HEK293 (cell line): ENCODE results near the gene VSTM2L.

Experiments
- FEZF1 ChIP-seq: fragments of 450-650 bp; formaldehyde crosslinking; IDR thresholded peaks from 2 replicates; pipeline ENCODE4 v1.5.1; 2016; ENCODE audit warnings: missing biosample characterization, missing genetic modification characterization
- GLI2 ChIP-seq: fragments of 450-650 bp; formaldehyde crosslinking; IDR thresholded peaks from 2 replicates; pipeline ENCODE4; 2017; ENCODE audit warnings: missing biosample characterization, missing genetic modification characterization, low read depth, borderline replicate concordance
- HOXD13 ChIP-seq: sonication (generic); formaldehyde crosslinking; IDR thresholded peaks from 2 replicates; pipeline ENCODE4 v1.8.0; 2022; ENCODE audit warnings: missing genetic modification reagents, borderline replicate concordance
- KLF17 ChIP-seq: fragments of 450-650 bp; formaldehyde crosslinking; IDR thresholded peaks from 2 replicates; pipeline ENCODE4 v1.5.1; 2016; ENCODE audit warnings: missing biosample characterization, missing genetic modification characterization
- REPIN1 ChIP-seq: fragments of 450-650 bp; formaldehyde crosslinking; IDR thresholded peaks from 2 replicates; pipeline ENCODE4 v1.5.1; 2017; ENCODE audit warnings: missing biosample characterization, missing genetic modification characterization, low read depth
- SCRT1 ChIP-seq: fragments of 450-650 bp; formaldehyde crosslinking; IDR thresholded peaks from 2 replicates; pipeline ENCODE4 v1.5.1; 2016; ENCODE audit warnings: missing biosample characterization, missing genetic modification characterization, borderline replicate concordance
- SP3 ChIP-seq: fragments of 450-650 bp; formaldehyde crosslinking; IDR thresholded peaks from 2 replicates; pipeline ENCODE4 v1.5.1; 2016; ENCODE audit warnings: missing biosample characterization, missing genetic modification characterization
- ZNF140 ChIP-seq: fragments of 450-650 bp; formaldehyde crosslinking; IDR thresholded peaks from 2 replicates; pipeline ENCODE4 v1.5.1; 2016; ENCODE audit warnings: missing biosample characterization, missing genetic modification characterization
- ZNF155 ChIP-seq: fragments of 450-650 bp; formaldehyde crosslinking; IDR thresholded peaks from 2 replicates; pipeline ENCODE4 v1.5.1; 2016; ENCODE audit warnings: missing biosample characterization, missing genetic modification characterization
- ZNF157 ChIP-seq: fragments of 450-650 bp; formaldehyde crosslinking; IDR thresholded peaks from 2 replicates; pipeline ENCODE4 v1.5.1; 2016; ENCODE audit warnings: missing biosample characterization, missing genetic modification characterization
- ZNF174 ChIP-seq: fragments of 450-650 bp; formaldehyde crosslinking; IDR thresholded peaks from 2 replicates; pipeline ENCODE4 v1.5.0; 2017; ENCODE audit warnings: missing biosample characterization, mild to moderate bottlenecking, missing genetic modification characterization
- ZNF184 ChIP-seq: fragments of 450-650 bp; IDR thresholded peaks from 2 replicates; pipeline ENCODE4 v1.5.1; 2018; ENCODE audit warnings: missing biosample characterization, mild to moderate bottlenecking, missing genetic modification characterization
- ZNF19 ChIP-seq: fragments of 450-650 bp; formaldehyde crosslinking; IDR thresholded peaks from 2 replicates; pipeline ENCODE4; 2016; ENCODE audit warnings: missing biosample characterization, missing genetic modification characterization, low read depth
- ZNF202 ChIP-seq: fragments of 450-650 bp; formaldehyde crosslinking; IDR thresholded peaks from 2 replicates; pipeline ENCODE4 v1.5.1; 2016; ENCODE audit warnings: missing biosample characterization, missing genetic modification characterization, borderline replicate concordance
- ZNF211 ChIP-seq: fragments of 450-650 bp; formaldehyde crosslinking; IDR thresholded peaks from 2 replicates; pipeline ENCODE4 v1.5.1; 2016; ENCODE audit warnings: low read depth, missing biosample characterization, missing genetic modification characterization
- ZNF223 ChIP-seq: fragments of 450-650 bp; formaldehyde crosslinking; IDR thresholded peaks from 2 replicates; pipeline ENCODE4 v1.5.1; 2016; ENCODE audit warnings: missing biosample characterization, missing genetic modification characterization
- ZNF266 ChIP-seq: fragments of 450-650 bp; formaldehyde crosslinking; IDR thresholded peaks from 2 replicates; pipeline ENCODE4 v1.5.1; 2016; ENCODE audit warnings: missing biosample characterization, missing genetic modification characterization, low read depth
- ZNF423 ChIP-seq: fragments of 450-650 bp; formaldehyde crosslinking; IDR thresholded peaks from 2 replicates; pipeline ENCODE4 v1.5.1; 2016; ENCODE audit warnings: missing biosample characterization, missing genetic modification characterization
- ZNF449 ChIP-seq: fragments of 450-650 bp; formaldehyde crosslinking; IDR thresholded peaks from 2 replicates; pipeline ENCODE4 v1.5.1; 2017; ENCODE audit warnings: missing biosample characterization, mild to moderate bottlenecking, missing genetic modification characterization, moderate library complexity
- ZNF501 ChIP-seq: fragments of 450-650 bp; formaldehyde crosslinking; IDR thresholded peaks from 2 replicates; pipeline ENCODE4 v1.5.1; 2016; ENCODE audit warnings: missing biosample characterization, missing genetic modification characterization
- ZNF561 ChIP-seq: fragments of 450-650 bp; IDR thresholded peaks from 2 replicates; pipeline ENCODE4 v1.5.1; 2018; ENCODE audit warnings: missing biosample characterization, missing genetic modification characterization, borderline replicate concordance
- ZNF623 ChIP-seq: fragments of 450-650 bp; formaldehyde crosslinking; IDR thresholded peaks from 2 replicates; pipeline ENCODE4 v1.5.1; 2016; ENCODE audit warnings: missing biosample characterization, missing genetic modification characterization
- ZNF660 ChIP-seq: fragments of 450-650 bp; IDR thresholded peaks from 2 replicates; pipeline ENCODE4 v1.5.1; 2018; ENCODE audit warnings: missing biosample characterization, mild to moderate bottlenecking, missing genetic modification characterization
- ZNF664 ChIP-seq: fragments of 450-650 bp; formaldehyde crosslinking; IDR thresholded peaks from 2 replicates; pipeline ENCODE4 v1.5.1; 2016; ENCODE audit warnings: missing biosample characterization, missing genetic modification characterization
- ZNF707 ChIP-seq: fragments of 450-650 bp; formaldehyde crosslinking; IDR thresholded peaks from 2 replicates; pipeline ENCODE4 v1.5.1; 2016; ENCODE audit warnings: missing biosample characterization, missing genetic modification characterization
- ZNF792 ChIP-seq: fragments of 450-650 bp; formaldehyde crosslinking; IDR thresholded peaks from 2 replicates; pipeline ENCODE4 v1.5.1; 2016; ENCODE audit warnings: missing biosample characterization, missing genetic modification characterization
- ZSCAN16 ChIP-seq: fragments of 450-650 bp; formaldehyde crosslinking; IDR thresholded peaks from 2 replicates; pipeline ENCODE4 v1.5.1; 2016; ENCODE audit warnings: missing biosample characterization, missing genetic modification characterization
- ZSCAN30 ChIP-seq: fragments of 450-650 bp; IDR thresholded peaks from 2 replicates; pipeline ENCODE4 v1.5.1; 2018; ENCODE audit warnings: missing biosample characterization, mild to moderate bottlenecking, missing genetic modification characterization, moderate library complexity
- TF ChIP-seq, protein P1 (sequence below): fragments of 450-650 bp; formaldehyde crosslinking; IDR thresholded peaks from 2 replicates; pipeline ENCODE4 v1.5.1; 2016; ENCODE audit warnings: missing biosample characterization, missing genetic modification characterization
- TF ChIP-seq, protein P2 (sequence below): fragments of 450-650 bp; IDR thresholded peaks from 2 replicates; pipeline ENCODE4 v1.5.1; 2018; ENCODE audit warnings: missing biosample characterization, missing genetic modification characterization
- TF ChIP-seq, protein P3 (sequence below): fragments of 450-650 bp; formaldehyde crosslinking; IDR thresholded peaks from 2 replicates; pipeline ENCODE4 v1.5.1; 2016; ENCODE audit warnings: missing biosample characterization, missing genetic modification characterization
- TF ChIP-seq, protein P4 (sequence below): fragments of 450-650 bp; formaldehyde crosslinking; IDR thresholded peaks from 2 replicates; pipeline ENCODE4 v1.5.1; 2016; ENCODE audit warnings: missing biosample characterization, missing genetic modification characterization

Gene VSTM2L

DNA sequence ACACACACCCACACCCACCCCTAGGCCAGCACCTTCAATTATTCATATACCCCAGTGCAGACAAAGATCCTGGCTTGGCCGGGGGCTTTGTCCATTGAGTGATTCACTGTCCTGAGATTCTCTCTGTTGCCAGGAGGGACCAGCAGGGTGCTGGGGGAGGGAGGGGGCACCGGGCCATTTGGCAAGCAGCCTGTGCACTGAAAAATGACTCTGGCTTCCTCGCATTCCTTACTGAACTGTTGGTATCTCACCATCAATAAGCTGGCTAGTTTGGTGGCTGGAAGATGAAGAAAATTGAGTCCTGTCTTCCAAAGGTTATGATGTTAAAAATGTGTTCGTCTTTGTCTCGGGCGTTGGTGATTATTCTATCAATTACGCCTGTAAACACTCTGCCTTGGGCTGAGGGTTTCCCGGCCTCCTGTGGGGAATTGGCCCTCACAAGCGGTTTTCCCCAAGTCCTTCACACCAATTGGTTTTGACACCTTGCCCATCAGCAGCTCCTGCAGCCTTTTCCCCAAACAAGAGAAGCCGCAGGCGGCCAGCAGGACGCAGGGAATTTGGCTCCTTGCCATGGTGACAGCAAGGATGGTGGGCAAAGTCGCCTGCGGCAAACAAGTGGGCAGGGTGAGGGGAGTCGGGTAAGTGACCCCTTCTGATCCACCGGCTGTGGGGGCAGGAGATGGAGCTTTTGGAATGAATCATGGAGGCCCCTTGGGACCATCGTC, 4.9 kb downstream of the VSTM2L start (continued):
- TF ChIP-seq ZNF664 (tag by site-specific recombination) (no peak), ZNF174 (no peak), FEZF1 (peak; percentile 57; the same call in 1 of the 2 replicates), ZNF707 (tag by site-specific recombination) (no peak), ZNF623 (no peak), HOXD13 (CRISPR knock-in tag) (no peak), SP3 (tag by site-specific recombination) (no peak), KLF17 (tag by site-specific recombination) (0 out of 2 replicates have a peak, but pooled peaks have one; percentile 23), ZNF184 (tag by site-specific recombination) (no peak), ZNF223 (tag by site-specific recombination) (no peak), ZSCAN30 (tag by site-specific recombination) (no peak), ZNF140 (tag by site-specific recombination) (no peak), ZNF792 (no peak), ZNF501 (tag by site-specific recombination) (no peak), ZNF155 (no peak), GLI2 (tag by site-specific recombination) (no peak), ZNF266 (tag by site-specific recombination) (no peak), ZNF19 (no peak), ZNF660 (tag by site-specific recombination) (no peak), ZSCAN16 (no peak), ZNF202 (tag by site-specific recombination) (no peak), ZNF211 (tag by site-specific recombination) (no peak), SCRT1 (tag by site-specific recombination) (no peak), ZNF561 (peak; percentile 49), ZNF157 (tag by site-specific recombination) (no peak), ZNF423 (tag by site-specific recombination) (no peak), REPIN1 (no peak), ZNF449 (tag by site-specific recombination) (no peak)
- TF ChIP-seq, protein P1, sequence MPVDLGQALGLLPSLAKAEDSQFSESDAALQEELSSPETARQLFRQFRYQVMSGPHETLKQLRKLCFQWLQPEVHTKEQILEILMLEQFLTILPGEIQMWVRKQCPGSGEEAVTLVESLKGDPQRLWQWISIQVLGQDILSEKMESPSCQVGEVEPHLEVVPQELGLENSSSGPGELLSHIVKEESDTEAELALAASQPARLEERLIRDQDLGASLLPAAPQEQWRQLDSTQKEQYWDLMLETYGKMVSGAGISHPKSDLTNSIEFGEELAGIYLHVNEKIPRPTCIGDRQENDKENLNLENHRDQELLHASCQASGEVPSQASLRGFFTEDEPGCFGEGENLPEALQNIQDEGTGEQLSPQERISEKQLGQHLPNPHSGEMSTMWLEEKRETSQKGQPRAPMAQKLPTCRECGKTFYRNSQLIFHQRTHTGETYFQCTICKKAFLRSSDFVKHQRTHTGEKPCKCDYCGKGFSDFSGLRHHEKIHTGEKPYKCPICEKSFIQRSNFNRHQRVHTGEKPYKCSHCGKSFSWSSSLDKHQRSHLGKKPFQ (tag by site-specific recombination): peak; percentile 84
- TF ChIP-seq, protein P2, sequence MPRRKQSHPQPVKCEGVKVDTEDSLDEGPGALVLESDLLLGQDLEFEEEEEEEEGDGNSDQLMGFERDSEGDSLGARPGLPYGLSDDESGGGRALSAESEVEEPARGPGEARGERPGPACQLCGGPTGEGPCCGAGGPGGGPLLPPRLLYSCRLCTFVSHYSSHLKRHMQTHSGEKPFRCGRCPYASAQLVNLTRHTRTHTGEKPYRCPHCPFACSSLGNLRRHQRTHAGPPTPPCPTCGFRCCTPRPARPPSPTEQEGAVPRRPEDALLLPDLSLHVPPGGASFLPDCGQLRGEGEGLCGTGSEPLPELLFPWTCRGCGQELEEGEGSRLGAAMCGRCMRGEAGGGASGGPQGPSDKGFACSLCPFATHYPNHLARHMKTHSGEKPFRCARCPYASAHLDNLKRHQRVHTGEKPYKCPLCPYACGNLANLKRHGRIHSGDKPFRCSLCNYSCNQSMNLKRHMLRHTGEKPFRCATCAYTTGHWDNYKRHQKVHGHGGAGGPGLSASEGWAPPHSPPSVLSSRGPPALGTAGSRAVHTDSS (tag by site-specific recombination): no peak
- TF ChIP-seq, protein P3, sequence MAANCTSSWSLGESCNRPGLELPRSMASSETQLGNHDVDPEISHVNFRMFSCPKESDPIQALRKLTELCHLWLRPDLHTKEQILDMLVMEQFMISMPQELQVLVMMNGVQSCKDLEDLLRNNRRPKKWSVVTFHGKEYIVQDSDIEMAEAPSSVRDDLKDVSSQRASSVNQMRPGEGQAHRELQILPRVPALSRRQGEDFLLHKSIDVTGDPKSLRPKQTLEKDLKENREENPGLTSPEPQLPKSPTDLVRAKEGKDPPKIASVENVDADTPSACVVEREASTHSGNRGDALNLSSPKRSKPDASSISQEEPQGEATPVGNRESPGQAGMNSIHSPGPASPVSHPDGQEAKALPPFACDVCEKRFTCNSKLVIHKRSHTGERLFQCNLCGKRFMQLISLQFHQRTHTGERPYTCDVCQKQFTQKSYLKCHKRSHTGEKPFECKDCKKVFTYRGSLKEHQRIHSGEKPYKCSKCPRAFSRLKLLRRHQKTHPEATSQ (tag by site-specific recombination): no peak
- TF ChIP-seq, protein P4, sequence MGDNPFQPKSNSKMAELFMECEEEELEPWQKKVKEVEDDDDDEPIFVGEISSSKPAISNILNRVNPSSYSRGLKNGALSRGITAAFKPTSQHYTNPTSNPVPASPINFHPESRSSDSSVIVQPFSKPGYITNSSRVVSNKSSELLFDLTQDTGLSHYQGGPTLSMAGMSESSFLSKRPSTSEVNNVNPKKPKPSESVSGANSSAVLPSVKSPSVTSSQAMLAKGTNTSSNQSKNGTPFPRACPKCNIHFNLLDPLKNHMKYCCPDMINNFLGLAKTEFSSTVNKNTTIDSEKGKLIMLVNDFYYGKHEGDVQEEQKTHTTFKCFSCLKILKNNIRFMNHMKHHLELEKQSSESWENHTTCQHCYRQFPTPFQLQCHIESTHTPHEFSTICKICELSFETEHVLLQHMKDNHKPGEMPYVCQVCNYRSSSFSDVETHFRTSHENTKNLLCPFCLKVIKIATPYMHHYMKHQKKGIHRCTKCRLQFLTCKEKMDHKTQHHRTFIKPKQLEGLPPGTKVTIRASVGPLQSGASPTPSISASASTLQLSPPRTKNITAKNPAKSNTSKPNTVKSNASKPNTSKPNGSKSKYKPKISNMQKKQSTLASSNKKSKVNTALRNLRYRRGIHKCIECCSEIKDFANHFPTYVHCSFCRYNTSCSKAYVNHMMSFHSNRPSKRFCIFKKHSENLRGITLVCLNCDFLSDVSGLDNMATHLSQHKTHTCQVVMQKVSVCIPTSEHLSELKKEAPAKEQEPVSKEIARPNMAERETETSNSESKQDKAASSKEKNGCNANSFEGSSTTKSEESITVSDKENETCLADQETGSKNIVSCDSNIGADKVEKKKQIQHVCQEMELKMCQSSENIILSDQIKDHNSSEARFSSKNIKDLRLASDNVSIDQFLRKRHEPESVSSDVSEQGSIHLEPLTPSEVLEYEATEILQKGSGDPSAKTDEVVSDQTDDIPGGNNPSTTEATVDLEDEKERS (tag by site-specific recombination): no peak
